Nasal cavity respiratory epithelium epithelial cell of viscerocranial mucosa (primary cell): ENCODE measurements around the gene PAQR6. TPM values are rescaled to one million over a fixed set of nuclear protein-coding genes. Genes with fewer than 3 reads are reported as not detected.

Source experiments
- total RNA-seq: library from RNA; depleted of rRNA; stranded (reverse); fragments of >200 nt; gene quantifications from 2 replicates; pipeline ENCODE4 v1.2.3, GENCODE V29; 2014

PAQR6 gene
- 0.34 and 1.1 TPM in 2 replicates for total RNA-seq

GRCh38 chr1:156247460-156248322 lies at the start of gene PAQR6:
PAQR6 (minus strand) TSS chr1:156248056; CDS start chr1:156246731, 1,325 bp downstream.

GRCh38 chr1:156295391-156295947 lies 47.6 kb upstream of the PAQR6 start, which contains the start of gene GLMP:
GLMP (minus strand) TSS chr1:156295679; CDS start chr1:156295645, 34 bp downstream.

GRCh38 chr1:156284112-156284511 lies 36.3 kb upstream of the PAQR6 start, which contains the start of gene TMEM79:
TMEM79 (plus strand) TSS chr1:156284325; CDS start chr1:156285227, 902 bp downstream.

GRCh38 chr1:156282479-156283222 lies 34.8 kb upstream of the PAQR6 start, which contains the start of gene SMG5:
SMG5 (minus strand) TSS chr1:156282825; CDS start chr1:156282680, 145 bp downstream.

GRCh38 chr1:156241926-156242325 lies 5.9 kb downstream of the PAQR6 start, which contains the start of gene BGLAP:
BGLAP (plus strand) TSS chr1:156242184; CDS start chr1:156242232, 48 bp downstream.

GRCh38 chr1:156212833-156213643 lies 34.8 kb downstream of the PAQR6 start, which contains the start of gene PMF1:
PMF1 (plus strand) TSS chr1:156213007; CDS start chr1:156213016, 9 bp downstream.

GRCh38 chr1:156193488-156194299 lies 54.2 kb downstream of the PAQR6 start, which contains the start of gene SLC25A44:
SLC25A44 (plus strand) TSS chr1:156194104; CDS start chr1:156199848, 5,744 bp downstream.

Other genes starting within 250 kb of the PAQR6 start
- gene SSR2, start 227.1 kb downstream of the PAQR6 start, total RNA-seq: 168 and 426 TPM in 2 replicates
- 18.5 and 26.7 TPM in 2 replicates for gene UBQLN4, start 194.3 kb downstream of the PAQR6 start, total RNA-seq
- gene LAMTOR2, start 193.3 kb downstream of the PAQR6 start, total RNA-seq: 60.7 and 67.3 TPM in 2 replicates
- gene RAB25, start 186.9 kb downstream of the PAQR6 start, total RNA-seq: 46.8 and 48.7 TPM in 2 replicates
- gene MEX3A, start 165.6 kb downstream of the PAQR6 start, total RNA-seq: 1.7 and 6.0 TPM in 2 replicates
- 455 and 618 TPM in 2 replicates for gene LMNA, start 133.3 kb downstream of the PAQR6 start, total RNA-seq
- 3.8 and 11.9 TPM in 2 replicates for gene SEMA4A, start 94.5 kb downstream of the PAQR6 start, total RNA-seq
- gene SLC25A44, start 54.0 kb downstream of the PAQR6 start, total RNA-seq: 9.2 and 14.5 TPM in 2 replicates
- gene PMF1, start 35.0 kb downstream of the PAQR6 start, total RNA-seq: 21.2 and 44.4 TPM in 2 replicates
- under 0.01 and 0.07 TPM in 2 replicates for gene BGLAP, start 5.9 kb downstream of the PAQR6 start, total RNA-seq
- 47.8 and 91.1 TPM in 2 replicates for gene SMG5, start 34.8 kb upstream of the PAQR6 start, total RNA-seq
- 9.2 and 16.1 TPM in 2 replicates for gene TMEM79, start 36.3 kb upstream of the PAQR6 start, total RNA-seq
- 27.0 and 28.6 TPM in 2 replicates for gene GLMP, start 47.6 kb upstream of the PAQR6 start, total RNA-seq
- gene VHLL, start 51.3 kb upstream of the PAQR6 start, total RNA-seq: 0.57 TPM in 1 of 2 replicates, not detected in the other
- gene CCT3, start 90.2 kb upstream of the PAQR6 start, total RNA-seq: 352 and 394 TPM in 2 replicates
- 0.34 and 0.36 TPM in 2 replicates for gene TSACC, start 90.5 kb upstream of the PAQR6 start, total RNA-seq
- gene RHBG, start 121.2 kb upstream of the PAQR6 start, total RNA-seq: under 0.01 TPM in 1 of 2 replicates, not detected in the other